ENCODE measurements around the gene COL8A2.

- TF ChIP-seq CTCF (IDR thresholded peaks at IDR 0.05) (no peak), POLR2A (IDR thresholded peaks at IDR 0.05) (no peak), POLR2AphosphoS5 (IDR thresholded peaks at IDR 0.05) (peak in 2 of 3 donors; percentile 21 to 38), EP300 (IDR thresholded peaks at IDR 0.05; ENCODE audit: low read depth) (no peak)
Measured at GRCh38 chr1:36156329-36157114, 31.5 kb upstream of the COL8A2 start.
